Lower lobe of right lung (tissue), 2 donors: Measurements from ENCODE around the gene RARS1. TPM values are rescaled to one million over a fixed set of nuclear protein-coding genes. Genes with fewer than 3 reads are reported as not detected.
"Not testable (repeated sequence)": the region's sequence is repeated elsewhere in the genome, so short reads cannot be mapped to it uniquely, and the experiment has no call there.

Experiments
- ATAC-seq, 2 donors: fragments of 200-7000 bp; cut with Tn5 transposase; one replicate each; pipeline ENCODE4 v1.9.1; 2020 to 2022; ENCODE audit warnings: mild to moderate bottlenecking in 2 of 2, moderate library complexity in 2 of 2
- DNase-seq: peaks from one replicate; pipeline ENCODE4 v3.0.0-alpha.2; 2020
- H3K27ac ChIP-seq: fragments of 200-600 bp; one replicate; pipeline ENCODE4 v1.8.0; 2022
- H3K27me3 ChIP-seq: fragments of 200-600 bp; one replicate; pipeline ENCODE4 v1.8.0; 2022; ENCODE audit warnings: low read depth
- H3K36me3 ChIP-seq: fragments of 200-600 bp; one replicate; pipeline ENCODE4 v1.8.0; 2022; ENCODE audit warnings: mild to moderate bottlenecking
- H3K4me1 ChIP-seq: fragments of 200-600 bp; one replicate; pipeline ENCODE4 v1.8.0; 2022
- H3K4me3 ChIP-seq: fragments of 200-600 bp; one replicate; pipeline ENCODE4 v1.8.0; 2022; ENCODE audit warnings: mild to moderate bottlenecking
- H3K9me3 ChIP-seq: fragments of 200-600 bp; one replicate; pipeline ENCODE4 v1.8.0; 2022
- CTCF ChIP-seq: fragments of 200-600 bp; IDR thresholded peaks from one replicate; pipeline ENCODE4 v1.8.0; 2022; ENCODE audit warnings: antibody characterized with exemption, mild to moderate bottlenecking
- intact Hi-C: fragments of 100-400 bp; cut with DNase I; formaldehyde crosslinking; loops from one replicate; pipeline ENCODE4 v1.11.0; 2022
- total RNA-seq: library from RNA; stranded (reverse); fragmentation: NEBNext Ultra II Directional; extraction: Animal tissue kit (Norgen Biotek cat#: 25700); gene quantifications from one replicate; pipeline ENCODE4 v1.2.1, GENCODE V29; 2021
- donor health status: DM: no; HTN: yes; CAD: no; lungs with severe emphysema.

RARS1 gene
- total RNA-seq, 1 donor from 2014 or later: 55.2 TPM

- TF ChIP-seq CTCF: no peak
Observed at GRCh38 chr5:168529374-168530234, 43.3 kb downstream of the RARS1 start.

GRCh38 chr5:168530621-168531150 lies 44.4 kb downstream of the RARS1 start:
- intact Hi-C loops: no loop called here
- DNase-seq: no peak
- no peak for ATAC-seq

More at GRCh38 chr5:168529374-168530234, 43.3 kb downstream of the RARS1 start:
- Histone ChIP-seq H3K4me1 (peaks cover 7% of the 10 kb centered on the region), H3K36me3 (no peaks in the 10 kb centered on the region), H3K27me3 (peaks cover 46% of the 10 kb centered on the region), H3K27ac (no peak overlapping the region), H3K4me3 (peak overlapping the region; percentile 41), H3K9me3 (no peaks in the 10 kb centered on the region)
- no peak for ATAC-seq
- intact Hi-C loops: no loop called here
- no peak for DNase-seq

GRCh38 chr5:168531191-168531590 lies 44.9 kb downstream of the RARS1 start:
- intact Hi-C loops: no loop called here
- H3K27me3 ChIP-seq: peaks cover 46% of the 10 kb centered on the region

More at GRCh38 chr5:168530621-168531150, 44.4 kb downstream of the RARS1 start:
- Histone ChIP-seq H3K27ac (no peak overlapping the region), H3K4me3 (no peak overlapping the region), H3K9me3 (no peaks in the 10 kb centered on the region), H3K36me3 (no peaks in the 10 kb centered on the region), H3K4me1 (peaks cover 7% of the 10 kb centered on the region), H3K27me3 (peaks cover 46% of the 10 kb centered on the region)
- TF ChIP-seq CTCF: no peak

GRCh38 chr5:168531987-168532864 lies 46.0 kb downstream of the RARS1 start:
- H3K27me3 ChIP-seq: peaks cover 46% of the 10 kb centered on the region
- no peak overlapping the region for H3K27ac ChIP-seq
- H3K4me3 ChIP-seq: no peak overlapping the region
- ATAC-seq: no peak
- peaks cover 7% of the 10 kb centered on the region for H3K4me1 ChIP-seq
- DNase-seq: no peak
- H3K9me3 ChIP-seq: no peaks in the 10 kb centered on the region
- no peak for TF ChIP-seq CTCF
- intact Hi-C loops: no loop called here
- H3K36me3 ChIP-seq: no peaks in the 10 kb centered on the region

More at GRCh38 chr5:168531191-168531590, 44.9 kb downstream of the RARS1 start:
- H3K9me3 ChIP-seq: no peaks in the 10 kb centered on the region
- TF ChIP-seq CTCF: no peak
- no peak overlapping the region for H3K27ac ChIP-seq
- H3K36me3 ChIP-seq: no peaks in the 10 kb centered on the region
- no peak for ATAC-seq
- peaks cover 7% of the 10 kb centered on the region for H3K4me1 ChIP-seq
- H3K4me3 ChIP-seq: no peak overlapping the region
- no peak for DNase-seq

GRCh38 chr5:168534351-168534750 lies 48.1 kb downstream of the RARS1 start:
- H3K27ac ChIP-seq, intact Hi-C loops: not testable (repeated sequence)

More at GRCh38 chr5:168534351-168534750, 48.1 kb downstream of the RARS1 start:
- not testable (repeated sequence) for ATAC-seq, H3K4me3 ChIP-seq, H3K36me3 ChIP-seq, H3K9me3 ChIP-seq, DNase-seq, H3K4me1 ChIP-seq
- peaks cover 35% of the 10 kb centered on the region for H3K27me3 ChIP-seq
